ENCODE measurements around the gene VPS26C.

The VPS26C gene

GRCh38 chr21:37220981-37221664 is 46.0 kb downstream of the VPS26C start:
- H3K9me2 ChIP-seq (replicated peaks; ENCODE audit: insufficient read depth, low read length), result no peaks in the 10 kb centered on the region
- peak; percentile 95 for DNase-seq
- H3K4me2 ChIP-seq (ENCODE audit: low read depth, low read length), result peak overlapping the region; percentile 95
- H3K9ac ChIP-seq (ENCODE audit: low read length), result peak overlapping the region; percentile 31; the same call in 1 of the 2 replicates
- peaks cover 8% of the 10 kb centered on the region; the same call in 1 of the 2 replicates for H3F3A ChIP-seq (ENCODE audit: insufficient read depth, low read length)
- H3K36me3 ChIP-seq (replicated peaks; ENCODE audit: insufficient read depth, low read length), result no peaks in the 10 kb centered on the region
- no peaks in the 10 kb centered on the region for H3K79me2 ChIP-seq (ENCODE audit: low read length)
- no peaks in the 10 kb centered on the region for H3K9me3 ChIP-seq (replicated peaks; ENCODE audit: insufficient read depth, low read length)
- no peaks in the 10 kb centered on the region for H4K20me1 ChIP-seq (ENCODE audit: insufficient read depth, low read length)
- H3K4me3 ChIP-seq (ENCODE audit: low read length), result peak overlapping the region; percentile 67
- H3K27ac ChIP-seq (ENCODE audit: low read length), result no peak overlapping the region; the same call in 1 of the 2 replicates
- peak overlapping the region; percentile 86 for H2AFZ ChIP-seq (ENCODE audit: low read length)
- peak; percentile 29; the same call in 1 of the 2 replicates for TF ChIP-seq CTCF (IDR thresholded peaks at IDR 0.05; ENCODE audit: low read length)
- TF ChIP-seq EZH2 (optimal IDR thresholded peaks at IDR 0.05; ENCODE audit: low read depth, low read length), result no peak
- H3K4me1 ChIP-seq (ENCODE audit: low read length), result peaks cover 12% of the 10 kb centered on the region
- no peaks in the 10 kb centered on the region for H3K27me3 ChIP-seq (replicated peaks; ENCODE audit: insufficient read depth, low read length)

- Histone ChIP-seq H3K27ac (ENCODE audit: low read length) (no peak overlapping the region; the same call in 1 of the 2 replicates), H4K20me1 (ENCODE audit: insufficient read depth, low read length) (no peaks in the 10 kb centered on the region), H3K4me3 (ENCODE audit: low read length) (peak overlapping the region; percentile 67), H3K27me3 (replicated peaks; ENCODE audit: insufficient read depth, low read length) (no peaks in the 10 kb centered on the region), H3K9ac (ENCODE audit: low read length) (peak overlapping the region; percentile 31; the same call in 1 of the 2 replicates), H3F3A (ENCODE audit: insufficient read depth, low read length) (peaks cover 8% of the 10 kb centered on the region; the same call in 1 of the 2 replicates), H2AFZ (ENCODE audit: low read length) (peak overlapping the region; percentile 86), H3K9me3 (replicated peaks; ENCODE audit: insufficient read depth, low read length) (no peaks in the 10 kb centered on the region), H3K9me2 (replicated peaks; ENCODE audit: insufficient read depth, low read length) (no peaks in the 10 kb centered on the region), H3K4me1 (ENCODE audit: low read length) (peaks cover 12% of the 10 kb centered on the region), H3K36me3 (replicated peaks; ENCODE audit: insufficient read depth, low read length) (no peaks in the 10 kb centered on the region), H3K79me2 (ENCODE audit: low read length) (no peaks in the 10 kb centered on the region), H3K4me2 (ENCODE audit: low read depth, low read length) (peak overlapping the region; percentile 95)
- TF ChIP-seq EZH2 (optimal IDR thresholded peaks at IDR 0.05; ENCODE audit: low read depth, low read length) (no peak), CTCF (IDR thresholded peaks at IDR 0.05; ENCODE audit: low read length) (no peak; the same call in none of the 2 replicates), EZH2phosphoT487 (IDR thresholded peaks at IDR 0.05; ENCODE audit: low read length) (no peak)
- peak; percentile 12 for DNase-seq
Observed at GRCh38 chr21:37220433-37220980, 46.6 kb downstream of the VPS26C start.

- Histone ChIP-seq H3K27ac (ENCODE audit: low read length) (no peak overlapping the region), H3K4me1 (ENCODE audit: low read length) (peaks cover 12% of the 10 kb centered on the region), H2AFZ (ENCODE audit: low read length) (peak overlapping the region; percentile 86), H3K79me2 (ENCODE audit: low read length) (no peaks in the 10 kb centered on the region), H3K27me3 (replicated peaks; ENCODE audit: insufficient read depth, low read length) (no peaks in the 10 kb centered on the region), H3K36me3 (replicated peaks; ENCODE audit: insufficient read depth, low read length) (no peaks in the 10 kb centered on the region), H4K20me1 (ENCODE audit: insufficient read depth, low read length) (no peaks in the 10 kb centered on the region), H3K4me3 (ENCODE audit: low read length) (peak overlapping the region; percentile 67), H3K9me3 (replicated peaks; ENCODE audit: insufficient read depth, low read length) (no peaks in the 10 kb centered on the region), H3K9ac (ENCODE audit: low read length) (peak overlapping the region; percentile 31; the same call in 1 of the 2 replicates), H3K9me2 (replicated peaks; ENCODE audit: insufficient read depth, low read length) (no peaks in the 10 kb centered on the region), H3F3A (ENCODE audit: insufficient read depth, low read length) (peaks cover 8% of the 10 kb centered on the region; the same call in 1 of the 2 replicates), H3K4me2 (ENCODE audit: low read depth, low read length) (peak overlapping the region; percentile 95)
- DNase-seq, result no peak
- no peak for TF ChIP-seq EZH2phosphoT487 (IDR thresholded peaks at IDR 0.05; ENCODE audit: low read length)
- TF ChIP-seq EZH2 (optimal IDR thresholded peaks at IDR 0.05; ENCODE audit: low read depth, low read length), result no peak
- TF ChIP-seq CTCF (IDR thresholded peaks at IDR 0.05; ENCODE audit: low read length), result no peak
Observed at GRCh38 chr21:37219761-37220432, 47.2 kb downstream of the VPS26C start.
